Vagina (tissue), 2 donors: Measurements from ENCODE around the gene AKAP7.

Experiments
- POLR2A ChIP-seq, 2 donors: fragments of 450-650 bp; IDR thresholded peaks; one replicate each; pipeline ENCODE4 v1.6.1; 2017; ENCODE audit warnings: antibody characterized with exemption in 2 of 2, mild to moderate bottlenecking in 2 of 2, moderate library complexity in 2 of 2
- POLR2AphosphoS5 ChIP-seq, 2 donors: sonication (generic); formaldehyde crosslinking; IDR thresholded peaks; one replicate each; pipeline ENCODE4 v1.9.0; 2017; ENCODE audit warnings: antibody characterized with exemption in 2 of 2, mild to moderate bottlenecking in 2 of 2, low read depth in 1 of 2; ENCODE audit not compliant: insufficient read depth in 1 of 2
- TF ChIP-seq, protein P1 (sequence below), 3 experiments: fragments of 450-650 bp in 2 of 3; fragments of 200-600 bp in 1 of 3; sonication (generic) in 1 of 3; IDR thresholded peaks; one replicate each; pipeline ENCODE4 v1.5.1; 2017 to 2019; ENCODE audit warnings: antibody characterized with exemption in 3 of 3, mild to moderate bottlenecking in 2 of 3, moderate library complexity in 2 of 3

DNA sequence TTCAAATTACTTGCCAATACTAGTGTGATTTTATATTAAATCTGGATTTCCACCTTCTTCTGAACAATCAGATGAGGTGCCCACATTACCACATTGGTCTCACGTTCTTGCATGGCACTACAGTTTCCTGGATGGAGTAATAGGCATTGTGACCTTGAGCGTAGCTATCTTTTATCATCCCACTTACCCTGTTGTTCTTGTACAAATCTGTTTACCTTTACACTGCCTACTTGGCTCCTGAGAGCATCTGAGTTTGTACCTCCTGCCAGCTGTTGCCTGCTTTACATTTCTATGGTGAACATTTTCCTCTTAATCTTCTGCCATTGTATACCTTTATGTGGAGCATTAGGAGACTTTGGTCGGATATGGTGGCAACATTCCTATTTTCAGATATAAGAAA, 90.7 kb downstream of the AKAP7 start:
- TF ChIP-seq, protein P1, sequence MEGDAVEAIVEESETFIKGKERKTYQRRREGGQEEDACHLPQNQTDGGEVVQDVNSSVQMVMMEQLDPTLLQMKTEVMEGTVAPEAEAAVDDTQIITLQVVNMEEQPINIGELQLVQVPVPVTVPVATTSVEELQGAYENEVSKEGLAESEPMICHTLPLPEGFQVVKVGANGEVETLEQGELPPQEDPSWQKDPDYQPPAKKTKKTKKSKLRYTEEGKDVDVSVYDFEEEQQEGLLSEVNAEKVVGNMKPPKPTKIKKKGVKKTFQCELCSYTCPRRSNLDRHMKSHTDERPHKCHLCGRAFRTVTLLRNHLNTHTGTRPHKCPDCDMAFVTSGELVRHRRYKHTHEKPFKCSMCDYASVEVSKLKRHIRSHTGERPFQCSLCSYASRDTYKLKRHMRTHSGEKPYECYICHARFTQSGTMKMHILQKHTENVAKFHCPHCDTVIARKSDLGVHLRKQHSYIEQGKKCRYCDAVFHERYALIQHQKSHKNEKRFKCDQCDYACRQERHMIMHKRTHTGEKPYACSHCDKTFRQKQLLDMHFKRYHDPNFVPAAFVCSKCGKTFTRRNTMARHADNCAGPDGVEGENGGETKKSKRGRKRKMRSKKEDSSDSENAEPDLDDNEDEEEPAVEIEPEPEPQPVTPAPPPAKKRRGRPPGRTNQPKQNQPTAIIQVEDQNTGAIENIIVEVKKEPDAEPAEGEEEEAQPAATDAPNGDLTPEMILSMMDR (IDR thresholded peaks at IDR 0.05) = no peak
- TF ChIP-seq POLR2A (IDR thresholded peaks at IDR 0.05) (no peak), POLR2AphosphoS5 (IDR thresholded peaks at IDR 0.05; ENCODE audit: insufficient read depth in 1 of 2, low read depth in 1 of 2) (no peak)
